A549 (cell line): ENCODE results near the gene PLPPR1. TPM values are rescaled to one million over a fixed set of nuclear protein-coding genes. Genes with fewer than 3 reads are reported as not detected.

ENCODE experiments used
- ATAC-seq, 2 experiments: fragments of 200-7000 bp in 1 of 2; fragments of >200 bp in 1 of 2; cut with Nextera tagmentation in 1 of 2; cut with Tn5 transposase in 1 of 2; 3 replicates each; pipeline versions ENCODE4 v1.8.0 to v1.9.1; 2018 to 2020; ENCODE audit warnings: mild to moderate bottlenecking in 1 of 2, moderate library complexity in 1 of 2
- CTCF ChIA-PET: fragments of 300-600 bp; sonication (Branson Sonifier 250); formaldehyde crosslinking; extraction: SDS; loops from one replicate; lab custom pipeline; 2021; ENCODE audit warnings: antibody characterized with exemption, inconsistent platforms; lab: Yijun Ruan, JAX
- POLR2A ChIA-PET: fragments of 350-600 bp; formaldehyde crosslinking; extraction: SDS; loops from one replicate; lab custom pipeline; 2021; ENCODE audit warnings: antibody characterized with exemption, inconsistent platforms; lab: Yijun Ruan, JAX
- DNase-seq, 2 experiments: peaks; one replicate each; pipeline versions ENCODE4 v3.0.0 to v3.0.0-alpha.2; 2011 to 2016; ENCODE audit warnings: low read depth in 1 of 2, low spot score in 1 of 2
- FAIRE-seq: peaks from 2 replicates; lab custom pipeline; 2011; peaks lifted over from hg19 to GRCh38; lab: Jason Lieb, UNC
- H3K27ac ChIP-seq, 2 experiments: fragments of >200 bp; sonication (Bioruptor Twin); formaldehyde crosslinking; 3 replicates each; pipeline ENCODE4 v1.5.1; 2016 to 2017
- H3K4me1 ChIP-seq: fragments of >200 bp; sonication (Bioruptor Twin); formaldehyde crosslinking; 3 replicates; pipeline ENCODE4 v1.6.1; 2016
- H3K4me2 ChIP-seq: fragments of >200 bp; sonication (Bioruptor Twin); formaldehyde crosslinking; 3 replicates; pipeline ENCODE4 v1.6.1; 2016
- H3K4me3 ChIP-seq: fragments of >200 bp; sonication (Bioruptor Twin); formaldehyde crosslinking; 3 replicates; pipeline ENCODE4 v1.5.1; 2016
- H3K9me3 ChIP-seq: fragments of >200 bp; sonication (Bioruptor Twin); formaldehyde crosslinking; 3 replicates; pipeline ENCODE4 v1.6.1; 2016
- BCL3 ChIP-seq: fragments of >200 bp; sonication (Bioruptor Twin); formaldehyde crosslinking; IDR thresholded peaks from 3 replicates; pipeline ENCODE4 v1.6.1; 2016
- CBX2 ChIP-seq: fragments of 200-600 bp; sonication (generic); IDR thresholded peaks from 2 replicates; pipeline ENCODE4 v1.6.1; 2016; ENCODE audit warnings: low read depth, mild to moderate bottlenecking, borderline replicate concordance
- E2F6 ChIP-seq: IDR thresholded peaks from 2 replicates; pipeline ENCODE4 v1.6.1; 2012; ENCODE audit warnings: low read depth, borderline replicate concordance
- EHMT2 ChIP-seq: fragments of 200-600 bp; sonication (generic); IDR thresholded peaks from 2 replicates; pipeline ENCODE4 v1.6.1; 2016; ENCODE audit warnings: antibody characterized with exemption, low read depth, mild to moderate bottlenecking, moderate library complexity
- EP300 ChIP-seq, 2 experiments: fragments of >200 bp; sonication (Bioruptor Twin); formaldehyde crosslinking; IDR thresholded peaks; 2 replicates in 1 of 2; 3 replicates in 1 of 2; pipeline ENCODE4 v1.6.1; 2016 to 2017
- ESRRA ChIP-seq: fragments of 150-350 bp; IDR thresholded peaks from 2 replicates; pipeline ENCODE4 v1.6.1; 2014; ENCODE audit warnings: mild to moderate bottlenecking, low read length, borderline replicate concordance
- FOSB ChIP-seq: fragments of 250-450 bp; sonication (Bioruptor Pico); IDR thresholded peaks from 2 replicates; pipeline ENCODE4 v1.5.0; 2020; ENCODE audit warnings: mild to moderate bottlenecking, moderate library complexity
- FOSL2 ChIP-seq, 2 experiments: fragments of 450-650 bp in 1 of 2; fragments of >200 bp in 1 of 2; sonication (Bioruptor Twin) in 1 of 2; formaldehyde crosslinking; IDR thresholded peaks; 2 replicates each; pipeline versions ENCODE4 v1.5.0 to v1.6.1; 2016 to 2020; ENCODE audit warnings: mild to moderate bottlenecking in 1 of 2, moderate library complexity in 1 of 2
- GATA3 ChIP-seq: IDR thresholded peaks from 2 replicates; pipeline ENCODE4 v1.6.1; 2012; ENCODE audit warnings: borderline replicate concordance
- HDAC2 ChIP-seq: fragments of 200-600 bp; sonication (generic); IDR thresholded peaks from 2 replicates; pipeline ENCODE4 v1.6.1; 2016
- HEYL ChIP-seq: fragments of 250-450 bp; sonication (Bioruptor Pico); IDR thresholded peaks from 2 replicates; pipeline ENCODE4 v1.8.0; 2021; ENCODE audit warnings: mild to moderate bottlenecking, moderate library complexity
- HOXA7 ChIP-seq: fragments of 250-450 bp; sonication (Bioruptor Pico); IDR thresholded peaks from 2 replicates; pipeline ENCODE4 v1.5.0; 2020; ENCODE audit warnings: mild to moderate bottlenecking, moderate library complexity
- HOXB13 ChIP-seq: fragments of 250-450 bp; sonication (Bioruptor Pico); IDR thresholded peaks from 2 replicates; pipeline ENCODE4 v1.5.0; 2020; ENCODE audit warnings: low read depth, mild to moderate bottlenecking, moderate library complexity
- HOXB5 ChIP-seq: fragments of 250-450 bp; sonication (Bioruptor Pico); IDR thresholded peaks from 2 replicates; pipeline ENCODE4 v1.5.0; 2020; ENCODE audit warnings: mild to moderate bottlenecking, moderate library complexity
- JUN ChIP-seq, 2 experiments: fragments of >200 bp; sonication (Bioruptor Twin); formaldehyde crosslinking; IDR thresholded peaks; 2 replicates in 1 of 2; 3 replicates in 1 of 2; pipeline ENCODE4 v1.6.1; 2016 to 2017
- JUNB ChIP-seq: fragments of >200 bp; sonication (Bioruptor Twin); formaldehyde crosslinking; IDR thresholded peaks from 2 replicates; pipeline ENCODE4 v1.6.1; 2016
- KDM5A ChIP-seq: fragments of 200-600 bp; sonication (generic); IDR thresholded peaks from 2 replicates; pipeline ENCODE4 v1.6.1; 2016; ENCODE audit warnings: antibody characterized with exemption, mild to moderate bottlenecking
- MAX ChIP-seq: IDR thresholded peaks from 2 replicates; pipeline ENCODE4 v1.6.1; 2012
- MAZ ChIP-seq: fragments of 150-350 bp; IDR thresholded peaks from 2 replicates; pipeline ENCODE4 v1.6.1; 2014; ENCODE audit warnings: antibody characterized with exemption, low read depth, low read length, borderline replicate concordance
- NPAS2 ChIP-seq: fragments of 250-450 bp; sonication (Bioruptor Pico); IDR thresholded peaks from 2 replicates; pipeline ENCODE4 v1.8.0; 2022; ENCODE audit warnings: mild to moderate bottlenecking, moderate library complexity, borderline replicate concordance
- NR3C1 ChIP-seq: fragments of >200 bp; sonication (Bioruptor Twin); formaldehyde crosslinking; IDR thresholded peaks from 3 replicates; pipeline ENCODE4 v1.6.1; 2017
- PBX3 ChIP-seq: IDR thresholded peaks from 2 replicates; pipeline ENCODE4 v1.6.1; 2012
- PHF8 ChIP-seq: fragments of 200-600 bp; sonication (generic); IDR thresholded peaks from 2 replicates; pipeline ENCODE4 v1.6.1; 2016; ENCODE audit warnings: low read depth, mild to moderate bottlenecking, antibody characterized with exemption, moderate library complexity, borderline replicate concordance
- POLR2AphosphoS2 ChIP-seq: conservative IDR thresholded peaks from 2 replicates; pipeline ENCODE4 v1.6.1; 2012; ENCODE audit warnings: low read length, improper control_type of control experiment, inconsistent platforms
- RCOR1 ChIP-seq: fragments of 150-350 bp; IDR thresholded peaks from 2 replicates; pipeline ENCODE4 v1.6.1; 2014; ENCODE audit warnings: antibody characterized with exemption, low read length, low read depth
- RNF2 ChIP-seq: fragments of 200-600 bp; sonication (generic); IDR thresholded peaks from 2 replicates; pipeline ENCODE4 v1.6.1; 2016; ENCODE audit warnings: low read depth, mild to moderate bottlenecking, antibody characterized with exemption, moderate library complexity, borderline replicate concordance
- SMC3 ChIP-seq: fragments of >200 bp; sonication (Bioruptor Twin); formaldehyde crosslinking; IDR thresholded peaks from 3 replicates; pipeline ENCODE4 v1.6.1; 2018; ENCODE audit warnings: inconsistent platforms
- ZC3H11A ChIP-seq: fragments of 450-650 bp; IDR thresholded peaks from 2 replicates; pipeline ENCODE4 v1.6.1; 2014; ENCODE audit warnings: antibody characterized with exemption, mild to moderate bottlenecking
- ZFP36 ChIP-seq: fragments of 450-650 bp; IDR thresholded peaks from 2 replicates; pipeline ENCODE4 v1.6.1; 2014; ENCODE audit warnings: borderline replicate concordance; ENCODE audit not compliant: partially characterized antibody
- ZSCAN20 ChIP-seq: fragments of 250-450 bp; sonication (Bioruptor Pico); IDR thresholded peaks from 2 replicates; pipeline ENCODE4 v1.8.0; 2022; ENCODE audit warnings: mild to moderate bottlenecking, moderate library complexity
- WGBS: methylation state at CpG from one replicate; pipeline ENCODE4 v1.1.6; 2017; ENCODE audit errors: missing lambda C conversion rate; 5-methylcytosine and 5-hydroxymethylcytosine counted together
- polyA plus RNA-seq, 4 experiments: library from polyadenylated mRNA; depleted of rRNA in 3 of 4; stranded (reverse); fragments of >200 nt; fragmentation: RNase III in 1 of 4; extraction: RNeasy Plus Mini Kit Qiagen cat#74134 plus additional on column Dnase treatment in 1 of 4; gene quantifications; 2 replicates in 3 of 4; 3 replicates in 1 of 4; pipeline ENCODE4 v1.2.3, GENCODE V29; 2011 to 2017
- TF ChIP-seq, protein P1 (sequence below): fragments of 250-450 bp; sonication (Bioruptor Pico); IDR thresholded peaks from 2 replicates; pipeline ENCODE4 v1.5.0; 2020; ENCODE audit warnings: low read depth, mild to moderate bottlenecking, moderate library complexity

Gene PLPPR1
- polyA plus RNA-seq, 2 of the 4 experiments (the other 2 are of a cell fraction): 0.06 to 1.2 TPM

DNA sequence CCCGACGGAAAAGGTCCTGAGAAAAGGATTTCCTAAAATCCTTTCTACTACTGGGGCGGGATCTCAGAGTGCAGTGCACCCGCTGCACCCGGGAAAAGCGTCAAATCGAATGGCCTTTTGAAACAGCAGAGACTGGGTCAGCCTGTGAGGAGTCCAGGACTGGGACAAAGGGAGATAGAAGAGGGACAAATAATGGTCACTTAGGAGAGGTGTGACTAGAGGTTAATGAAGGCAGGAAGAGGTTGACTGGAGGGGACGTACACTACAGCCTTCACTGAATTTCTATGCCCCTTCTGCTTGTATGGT, 1.5 kb downstream of the PLPPR1 start:
- WGBS: 46% methylated on average over 8 of the region's 8 CpGs
- Histone ChIP-seq H3K4me1 (0 out of 3 replicates have a peak, but pooled peaks cover 2% of the 10 kb centered on the region), H3K9me3 (no peaks in the 10 kb centered on the region), H3K4me2 (no peak overlapping the region), H3K27ac (no peak overlapping the region), H3K4me3 (no peak overlapping the region)
- CTCF ChIA-PET: interaction anchor here (1.4 to 1.9 kb wide), 2 partner anchors 9 to 89 kb away, joined by 3 to 4 read pairs; no protein-coding TSS in a partner anchor
- POLR2A ChIA-PET: no interaction called here
- DNase-seq (no peak), ATAC-seq (no peak), FAIRE-seq (no peak)
- no peak for TF ChIP-seq POLR2AphosphoS2
- TF ChIP-seq ZFP36: no peak
- no peak for TF ChIP-seq HOXB5 (CRISPR knock-in tag)
- no peak for TF ChIP-seq CBX2
- no peak for TF ChIP-seq EP300 (IDR thresholded peaks at IDR 0.05)
- no peak for TF ChIP-seq JUN (IDR thresholded peaks at IDR 0.05)
- no peak for TF ChIP-seq MAX
- no peak for TF ChIP-seq FOSL2 (IDR thresholded peaks at IDR 0.05)
- no peak for TF ChIP-seq FOSL2 (CRISPR knock-in tag; IDR thresholded peaks at IDR 0.05)
- no peak for TF ChIP-seq MAZ
- no peak for TF ChIP-seq ZC3H11A
- TF ChIP-seq KDM5A: no peak
- no peak for TF ChIP-seq GATA3
- TF ChIP-seq HOXB13 (CRISPR knock-in tag): no peak
- TF ChIP-seq EHMT2: no peak
- TF ChIP-seq RNF2: no peak
- no peak for TF ChIP-seq ESRRA
- no peak for TF ChIP-seq SMC3

GRCh38 chr9:101032426-101032825, 3.9 kb downstream of the PLPPR1 start:
- Histone ChIP-seq H3K4me1 (0 out of 3 replicates have a peak, but pooled peaks cover 2% of the 10 kb centered on the region), H3K27ac (no peak overlapping the region), H3K4me2 (no peak overlapping the region), H3K4me3 (no peak overlapping the region), H3K9me3 (no peaks in the 10 kb centered on the region)
- FAIRE-seq (no peak), DNase-seq (no peak), ATAC-seq (no peak)
- POLR2A ChIA-PET: no interaction called here
- CTCF ChIA-PET: no interaction called here
- WGBS: 0% methylated on average over 1 of the region's 1 CpG
- no peak for TF ChIP-seq RCOR1
- no peak for TF ChIP-seq KDM5A
- no peak for TF ChIP-seq HOXA7 (CRISPR knock-in tag)
- no peak for TF ChIP-seq ZSCAN20 (CRISPR knock-in tag)
- no peak for TF ChIP-seq EP300 (IDR thresholded peaks at IDR 0.05)
- TF ChIP-seq FOSB (CRISPR knock-in tag): no peak
- TF ChIP-seq NPAS2 (CRISPR knock-in tag): no peak
- no peak for TF ChIP-seq BCL3
- TF ChIP-seq PBX3: no peak

DNA sequence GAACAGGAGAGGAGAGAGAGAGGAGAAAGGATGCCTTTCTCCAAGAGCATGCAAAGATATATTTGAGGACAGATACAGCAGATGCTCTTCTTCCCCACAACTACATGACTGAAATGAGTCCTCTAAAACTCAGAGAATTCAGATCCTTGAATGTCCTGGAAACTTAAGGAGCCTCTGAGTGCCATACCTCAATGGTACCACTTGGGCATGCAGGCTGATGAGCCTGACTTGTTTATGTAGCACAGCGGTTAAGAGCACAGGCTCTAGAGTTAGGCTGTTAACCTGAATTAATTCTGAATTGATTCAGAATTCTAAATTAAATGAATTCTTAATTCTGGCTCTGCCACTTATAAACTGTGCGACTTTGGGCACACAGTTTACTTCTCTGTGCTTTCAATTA, 5.7 kb downstream of the PLPPR1 start:
- Histone ChIP-seq H3K9me3 (no peaks in the 10 kb centered on the region), H3K4me3 (no peak overlapping the region), H3K27ac (no peak overlapping the region), H3K4me1 (0 out of 3 replicates have a peak, but pooled peaks cover 2% of the 10 kb centered on the region), H3K4me2 (no peak overlapping the region)
- CTCF ChIA-PET: no interaction called here
- DNase-seq (no peak), ATAC-seq (no peak; a peak in 1 of 6 replicates), FAIRE-seq (no peak)
- POLR2A ChIA-PET: no interaction called here
- WGBS: 3% methylated on average over 2 of the region's 2 CpGs
- TF ChIP-seq ZSCAN20 (CRISPR knock-in tag) (no peak), NR3C1 (no peak), MAX (no peak), CBX2 (no peak), HOXA7 (CRISPR knock-in tag) (no peak), ZFP36 (no peak), MAZ (no peak), PHF8 (no peak), FOSB (CRISPR knock-in tag) (no peak), HEYL (CRISPR knock-in tag) (no peak), E2F6 (no peak), HDAC2 (no peak), JUNB (no peak)
- TF ChIP-seq, protein P1, sequence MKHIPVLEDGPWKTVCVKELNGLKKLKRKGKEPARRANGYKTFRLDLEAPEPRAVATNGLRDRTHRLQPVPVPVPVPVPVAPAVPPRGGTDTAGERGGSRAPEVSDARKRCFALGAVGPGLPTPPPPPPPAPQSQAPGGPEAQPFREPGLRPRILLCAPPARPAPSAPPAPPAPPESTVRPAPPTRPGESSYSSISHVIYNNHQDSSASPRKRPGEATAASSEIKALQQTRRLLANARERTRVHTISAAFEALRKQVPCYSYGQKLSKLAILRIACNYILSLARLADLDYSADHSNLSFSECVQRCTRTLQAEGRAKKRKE: no peak
